ENCODE results near the gene WNT2B. TPM values are rescaled to one million over a fixed set of nuclear protein-coding genes. Genes with fewer than 3 reads are reported as not detected.
A peak's percentile ranks its signal among the peaks of the same experiment; 100 is the strongest.

Gene WNT2B
- total and polyA plus RNA-seq, 2 of the 8 experiments (the other 6 are each of a cell fraction or from before 2014, with no cell fraction given): 0.33 to 2.0 TPM

GRCh38 chr1:112507921-112508277 lies 866 bp upstream of the WNT2B start:
- ChIA-PET POLR2A (ENCODE audit: partially characterized antibody) (interaction anchor here (1.1 to 4.0 kb wide), 6 partner anchors 9 to 206 kb away, joined by 3 to 22 read pairs (median 4); no protein-coding TSS in a partner anchor), CTCF (ENCODE audit: partially characterized antibody) (interaction anchor here (0.8 to 1.2 kb wide), 3 partner anchors 15 to 114 kb away, joined by 3 to 4 read pairs (median 3); no protein-coding TSS in a partner anchor)
- Histone ChIP-seq H3K4me3 (ENCODE audit: extremely low read depth in 1 of 4, insufficient read depth in 2 of 4, low read depth in 3 of 4, low read length in 4 of 4) (peak overlapping the region; percentile 72 to 84 (median 82)), H3K27me3 (replicated peaks in 1 of 4; ENCODE audit: control insufficient read depth in 3 of 4, extremely low read depth in 1 of 4, insufficient read depth in 3 of 4, low read length in 3 of 4) (peaks cover 33 to 97% (median 80%) of the 10 kb centered on the region in 4 experiments), H3K23me2 (ENCODE audit: low read depth, low read length) (peaks cover 17% of the 10 kb centered on the region), H3K9me3 (ENCODE audit: insufficient read depth in 2 of 2, low read depth in 1 of 2, low read length in 1 of 2) (no peaks in the 10 kb centered on the region), H3K9ac (replicated peaks in 1 of 4; ENCODE audit: extremely low read depth in 1 of 4, low read depth in 3 of 4, low read length in 3 of 4) (no peak overlapping the region), H2BK5ac (ENCODE audit: low read depth, low read length) (no peak overlapping the region), H2BK15ac (ENCODE audit: low read length) (no peak overlapping the region), H4K5ac (ENCODE audit: insufficient read length, low read depth, low read length) (no peak overlapping the region), H3K23ac (ENCODE audit: insufficient read length) (no peak overlapping the region), H3K14ac (ENCODE audit: insufficient read length) (no peak overlapping the region), H4K8ac (ENCODE audit: extremely low read depth, insufficient read depth, low read length) (no peak overlapping the region), H3K36me3 (ENCODE audit: control insufficient read depth in 2 of 4, insufficient read depth in 4 of 4, low read length in 3 of 4) (no peaks in the 10 kb centered on the region; a peak in 1 of 8 replicates), H3K27ac (ENCODE audit: low read depth, low read length) (no peak overlapping the region), H2BK120ac (replicated peaks; ENCODE audit: low read depth, low read length) (no peak overlapping the region), H2BK12ac (ENCODE audit: low read depth, low read length) (no peak overlapping the region), H3K56ac (replicated peaks; ENCODE audit: insufficient read length, low read depth, low read length) (no peak overlapping the region), H2AK5ac (ENCODE audit: low read depth, low read length) (no peak overlapping the region), H3K4me1 (replicated peaks in 1 of 4; ENCODE audit: control insufficient read depth in 3 of 4, insufficient read depth in 4 of 4, low read length in 3 of 4) (peaks cover 1 to 25% (median 9%) of the 10 kb centered on the region in 4 experiments; a peak in 6 of 7 replicates), H2BK20ac (ENCODE audit: low read length) (no peak overlapping the region), H3K4me2 (ENCODE audit: insufficient read depth in 1 of 2, low read depth in 2 of 2, low read length in 2 of 2) (peak overlapping the region; percentile 66 to 98), H3K18ac (ENCODE audit: extremely low read depth, low read length) (no peak overlapping the region), H3K79me2 (ENCODE audit: control insufficient read depth in 1 of 2, insufficient read depth in 2 of 2, low read length in 2 of 2) (no peaks in the 10 kb centered on the region), H3K4ac (replicated peaks; ENCODE audit: insufficient read length, low read depth, low read length) (no peak overlapping the region), H2AFZ (ENCODE audit: low read length) (peak overlapping the region; percentile 95), H4K91ac (replicated peaks; ENCODE audit: insufficient read length, low read length) (no peak overlapping the region), H3K79me1 (ENCODE audit: low read depth, low read length) (no peaks in the 10 kb centered on the region), H4K20me1 (replicated peaks in 1 of 2; ENCODE audit: control insufficient read depth in 1 of 2, insufficient read depth in 2 of 2, low read length in 2 of 2) (peaks cover 0 to under 1% of the 10 kb centered on the region in 2 experiments)
- DNase-seq (ENCODE audit: low read depth in 1 of 2, low spot score in 2 of 2): peak in 1 of 2 experiments; percentile 84
- WGBS, 2 experiments (ENCODE audit: extremely low coverage in 1 of 2, insufficient coverage in 1 of 2, insufficient read length in 1 of 2, insufficient replicate concordance in 2 of 2, low coverage in 1 of 2, low lambda C conversion rate in 2 of 2, missing lambda C conversion rate in 1 of 2): 0% methylated on average over 13 of the region's 15 CpGs; no CpG with 5 or more reads in 1 of the 2 experiments
- no peak for TF ChIP-seq CTCF (IDR thresholded peaks at IDR 0.05; ENCODE audit: control extremely low read depth in 1 of 3, insufficient read depth in 1 of 3, low read depth in 1 of 3, low read length in 3 of 3)
- TF ChIP-seq SAP30 (IDR thresholded peaks at IDR 0.05; ENCODE audit: insufficient read depth, insufficient replicate concordance, low read length): no peak
- TF ChIP-seq SP1 (IDR thresholded peaks at IDR 0.05; ENCODE audit: low read depth, low read length): 0 out of 2 replicates have a peak, but pooled peaks have one; percentile 11
- no peak for FAIRE-seq
